ENCODE measurements around the gene APEH. TPM values are rescaled to one million over a fixed set of nuclear protein-coding genes. Genes with fewer than 3 reads are reported as not detected.
A peak's percentile ranks its signal among the peaks of the same experiment; 100 is the strongest.

The APEH gene
- total and polyA plus RNA-seq, 2 of the 4 experiments (the other 2 are of a cell fraction) = 89.2 to 142 TPM

DNA sequence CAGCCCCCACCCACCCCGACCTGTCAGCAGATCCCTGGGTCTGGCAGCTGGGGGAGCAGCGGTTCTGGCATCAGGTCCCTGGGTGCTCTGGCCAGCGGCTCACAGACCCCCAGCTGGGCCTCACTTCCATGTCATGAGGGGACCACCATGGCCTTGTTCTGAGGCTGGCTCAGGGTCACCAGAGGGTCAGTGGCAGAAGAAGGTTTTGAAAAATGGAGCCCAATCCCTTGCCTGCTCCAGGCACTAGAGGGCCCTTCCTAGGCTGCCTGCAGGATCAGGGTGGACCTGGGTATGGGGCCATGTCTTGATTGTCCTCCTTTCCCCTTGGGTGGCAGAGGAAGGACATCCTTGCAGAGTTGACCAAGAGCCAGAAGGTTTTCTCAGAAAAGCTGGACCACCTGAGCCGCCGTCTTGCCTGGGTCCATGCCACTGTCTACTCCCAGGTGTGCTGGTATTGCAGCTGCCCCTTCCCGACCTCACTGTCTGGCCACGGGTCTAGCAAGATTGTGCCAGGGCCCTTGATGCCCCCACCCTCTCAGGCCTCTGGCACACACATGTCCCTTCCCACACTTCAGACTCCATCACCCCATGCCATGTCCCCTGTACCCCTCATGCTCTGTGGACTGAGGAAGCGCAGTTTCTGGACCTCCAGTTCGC is 32.4 kb downstream of the APEH start:
- POLR2A ChIA-PET (ENCODE audit: unreplicated experiment) = no interaction called here
- Histone ChIP-seq H3K9me1 (ENCODE audit: insufficient read depth, low read length) (no peaks in the 10 kb centered on the region), H3K4ac (ENCODE audit: low read depth, low read length) (no peak overlapping the region), H2BK15ac (ENCODE audit: low read depth, low read length) (no peak overlapping the region), H4K8ac (ENCODE audit: low read depth in 2 of 2, low read length in 2 of 2) (no peak overlapping the region), H2BK20ac (ENCODE audit: low read depth, low read length) (no peak overlapping the region), H3K4me1 (ENCODE audit: control insufficient read depth, insufficient read depth, low read length) (no peaks in the 10 kb centered on the region), H3K36me3 (ENCODE audit: control insufficient read depth, insufficient read depth, low read length) (peaks cover 29% of the 10 kb centered on the region), H2AK5ac (ENCODE audit: low read depth, low read length) (no peak overlapping the region), H2BK5ac (ENCODE audit: low read depth, low read length, poor library complexity, severe bottlenecking) (no peak overlapping the region), H3K18ac (ENCODE audit: low read depth, low read length) (no peak overlapping the region), H2AFZ (replicated peaks; ENCODE audit: low read length, poor library complexity) (no peak overlapping the region), H3K4me2 (ENCODE audit: low read depth, low read length) (no peak overlapping the region), H3K14ac (replicated peaks; ENCODE audit: low read depth, low read length) (no peak overlapping the region), H2BK120ac (ENCODE audit: low read depth, low read length) (no peak overlapping the region), H4K20me1 (ENCODE audit: insufficient read depth, low read length) (peaks cover 7% of the 10 kb centered on the region; the same call in 1 of the 2 replicates), H3K23ac (ENCODE audit: low read depth, low read length) (no peak overlapping the region), H3K79me1 (ENCODE audit: low read depth in 1 of 2, low read length in 2 of 2) (no peaks in the 10 kb centered on the region), H3K9me3 (ENCODE audit: control insufficient read depth, insufficient read depth, low read length) (no peaks in the 10 kb centered on the region), H2AK9ac (replicated peaks; ENCODE audit: low read depth, low read length, poor library complexity) (peak overlapping the region; percentile 13), H3K27ac (ENCODE audit: insufficient read depth, low read length) (no peak overlapping the region), H3K4me3 (ENCODE audit: insufficient read depth, low read depth, low read length) (no peak overlapping the region), H3K9ac (ENCODE audit: low read depth, low read length) (no peak overlapping the region), H3K56ac (ENCODE audit: extremely low read depth, insufficient read depth, low read length) (no peak overlapping the region), H3K27me3 (ENCODE audit: control insufficient read depth, insufficient read depth, low read length) (no peaks in the 10 kb centered on the region), H4K5ac (ENCODE audit: low read depth, low read length) (no peak overlapping the region), H4K91ac (ENCODE audit: insufficient read depth, low read depth, low read length) (no peak overlapping the region)
- DNase-seq (no peak), ATAC-seq (ENCODE audit: low read depth) (no peak)
- BruUV-seq (replicated peaks) = no TSS peak
- dilution Hi-C loops (cut with HindIII; ENCODE audit: low sequenced_read_pairs, unreplicated experiment) (no loop called here), in situ Hi-C loops (cut with MboI; ENCODE audit: low sequenced_read_pairs) (no loop called here), intact Hi-C loops (cut with micrococcal nuclease) (loop anchor here (10.0 kb wide), 1 partner anchor 388 kb away; no protein-coding TSS in a partner anchor)
- CTCF ChIA-PET = no interaction called here
- WGBS, 2 experiments (ENCODE audit: extremely low coverage in 2 of 2, insufficient read length in 1 of 2) = 94% methylated on average over 5 of the region's 9 CpGs; no CpG with 5 or more reads in 1 of the 2 experiments
- TF ChIP-seq FOS (IDR thresholded peaks at IDR 0.05; ENCODE audit: low read depth, low read length) (no peak), POLR2A (IDR thresholded peaks at IDR 0.05; ENCODE audit: low read depth, low read length) (no peak), RFX5 (IDR thresholded peaks at IDR 0.05; ENCODE audit: low read depth, low read length) (no peak), ELK1 (IDR thresholded peaks at IDR 0.05; ENCODE audit: borderline replicate concordance, low read depth, low read length) (no peak), USF2 (IDR thresholded peaks at IDR 0.05; ENCODE audit: low read depth, low read length) (no peak)
